Measurements from ENCODE around the gene FSCN2.

Gene FSCN2

GRCh38 chr17:81540676-81541027, 12.5 kb downstream of the FSCN2 start:
- DNase-seq (ENCODE audit: low read depth), result no peak

- no peak for DNase-seq (ENCODE audit: low read depth)
Observed at GRCh38 chr17:81541123-81541522, 12.9 kb downstream of the FSCN2 start.

GRCh38 chr17:81542431-81543338, 14.5 kb downstream of the FSCN2 start:
- DNase-seq (ENCODE audit: low read depth), result no peak

- DNase-seq (ENCODE audit: low read depth), result no peak
Observed at GRCh38 chr17:81543339-81543675, 15.1 kb downstream of the FSCN2 start.

GRCh38 chr17:81543756-81544155, 15.6 kb downstream of the FSCN2 start:
- DNase-seq (ENCODE audit: low read depth), result no peak

GRCh38 chr17:81544281-81544974, 16.3 kb downstream of the FSCN2 start:
- no peak for DNase-seq (ENCODE audit: low read depth)

- DNase-seq (ENCODE audit: low read depth), result no peak
Observed at GRCh38 chr17:81545160-81545949, 17.2 kb downstream of the FSCN2 start.

GRCh38 chr17:81546906-81547613, 18.9 kb downstream of the FSCN2 start:
- DNase-seq (ENCODE audit: low read depth), result no peak

- no peak for DNase-seq (ENCODE audit: low read depth)
Observed at GRCh38 chr17:81547614-81547982, 19.4 kb downstream of the FSCN2 start.

GRCh38 chr17:81549031-81549557, 20.9 kb downstream of the FSCN2 start:
- no peak for DNase-seq (ENCODE audit: low read depth)

GRCh38 chr17:81549826-81550225, 21.6 kb downstream of the FSCN2 start:
- DNase-seq (ENCODE audit: low read depth), result no peak

- DNase-seq (ENCODE audit: low read depth), result no peak
Observed at GRCh38 chr17:81550285-81550684, 22.1 kb downstream of the FSCN2 start.

- no peak for DNase-seq (ENCODE audit: low read depth)
Observed at GRCh38 chr17:81550830-81551457, 22.8 kb downstream of the FSCN2 start.

GRCh38 chr17:81551458-81552243, 23.5 kb downstream of the FSCN2 start:
- peak; percentile 66 for DNase-seq (ENCODE audit: low read depth)

- DNase-seq (ENCODE audit: low read depth), result peak; percentile 89
Observed at GRCh38 chr17:81552244-81553017, 24.3 kb downstream of the FSCN2 start, which contains the start of gene FAAP100. Gene FAAP100 (minus strand): TSS chr17:81552353. CDS start chr17:81552330, 23 bp downstream.

- peak; percentile 94 for DNase-seq (ENCODE audit: low read depth)
Observed at GRCh38 chr17:81553018-81553615, 24.9 kb downstream of the FSCN2 start.

- DNase-seq (ENCODE audit: low read depth), result peak; percentile 100
Observed at GRCh38 chr17:81553616-81554181, 25.5 kb downstream of the FSCN2 start.

- peak; percentile 79 for DNase-seq (ENCODE audit: low read depth)
Observed at GRCh38 chr17:81556175-81556691, 28.1 kb downstream of the FSCN2 start.

- no peak for DNase-seq (ENCODE audit: low read depth)
Observed at GRCh38 chr17:81556863-81557262, 28.7 kb downstream of the FSCN2 start.
